Immature natural killer cell (primary cell): Measurements from ENCODE around the gene RAD51C. TPM values are rescaled to one million over a fixed set of nuclear protein-coding genes. Genes with fewer than 3 reads are reported as not detected.
"Not testable (repeated sequence)": the region's sequence is repeated elsewhere in the genome, so short reads cannot be mapped to it uniquely, and the experiment has no call there.

Experiments used
- DNase-seq, 3 donors: peaks; one replicate each; pipeline ENCODE4 v3.0.0; 2022; ENCODE audit warnings: mixed read lengths in 1 of 3
- H3K27ac Mint-ChIP-seq, 6 donors: one replicate each; pipeline ENCODE4 v1.8.0; 2020; ENCODE audit warnings: mixed read lengths in 6 of 6, mild to moderate bottlenecking in 5 of 6, inconsistent platforms in 4 of 6, moderate library complexity in 3 of 6
- H3K27me3 Mint-ChIP-seq, 3 donors: one replicate each; pipeline ENCODE4 v1.8.0; 2020 to 2021; ENCODE audit warnings: low read depth in 3 of 3, mild to moderate bottlenecking in 3 of 3, mixed read lengths in 3 of 3, moderate library complexity in 3 of 3, inconsistent platforms in 1 of 3
- H3K36me3 Mint-ChIP-seq, 3 donors: one replicate each; pipeline ENCODE4 v1.8.0; 2020; ENCODE audit warnings: mixed read lengths in 3 of 3, inconsistent platforms in 2 of 3, mild to moderate bottlenecking in 2 of 3
- H3K4me1 Mint-ChIP-seq, 2 donors: one replicate each; pipeline ENCODE4 v1.8.0; 2020; ENCODE audit warnings: inconsistent platforms in 2 of 2, mild to moderate bottlenecking in 2 of 2, mixed read lengths in 2 of 2, moderate library complexity in 1 of 2
- H3K4me3 Mint-ChIP-seq, 5 donors: one replicate each; pipeline ENCODE4 v1.8.0; 2020; ENCODE audit warnings: mild to moderate bottlenecking in 5 of 5, mixed read lengths in 5 of 5, inconsistent platforms in 3 of 5, moderate library complexity in 3 of 5
- H3K9me3 Mint-ChIP-seq, 6 donors: one replicate each; pipeline ENCODE4 v1.8.0; 2020; ENCODE audit warnings: mild to moderate bottlenecking in 6 of 6, mixed read lengths in 6 of 6, inconsistent platforms in 4 of 6, moderate library complexity in 3 of 6
- polyA plus RNA-seq, 3 donors: library from polyadenylated mRNA; unstranded; fragments of 300-500 nt; fragmentation: Illumina TruSeq; gene quantifications; one replicate each; pipeline ENCODE4 v1.2.3, GENCODE V29; 2021

RAD51C gene
- polyA plus RNA-seq, 3 donors from 2014 or later, result 25.3 to 78.8 (median 44.0) TPM

- Mint-ChIP-seq H3K9me3 (peaks cover 0 to 3% (median 0%) of the 10 kb centered on the region in 6 donors), H3K27me3 (peaks cover 15 to 28% (median 20%) of the 10 kb centered on the region in 3 donors), H3K4me1 (peaks cover 12 to 14% of the 10 kb centered on the region in 2 donors), H3K4me3 (no peak overlapping the region), H3K36me3 (peaks cover 0 to 9% (median 0%) of the 10 kb centered on the region in 3 donors), H3K27ac (no peak overlapping the region)
- DNase-seq, result no peak
Measured at GRCh38 chr17:58759522-58759921, 67.1 kb downstream of the RAD51C start.

GRCh38 chr17:58760248-58760647, 67.8 kb downstream of the RAD51C start:
- peaks cover 0 to 6% (median 0%) of the 10 kb centered on the region in 3 donors for H3K36me3 Mint-ChIP-seq
- H3K4me3 Mint-ChIP-seq, result no peak overlapping the region
- H3K27ac Mint-ChIP-seq, result no peak overlapping the region
- H3K9me3 Mint-ChIP-seq, result peaks cover 0 to 3% (median 0%) of the 10 kb centered on the region in 6 donors
- no peak for DNase-seq
- H3K4me1 Mint-ChIP-seq, result peaks cover 10 to 11% of the 10 kb centered on the region in 2 donors
- H3K27me3 Mint-ChIP-seq, result peaks cover 12 to 25% (median 17%) of the 10 kb centered on the region in 3 donors

DNA sequence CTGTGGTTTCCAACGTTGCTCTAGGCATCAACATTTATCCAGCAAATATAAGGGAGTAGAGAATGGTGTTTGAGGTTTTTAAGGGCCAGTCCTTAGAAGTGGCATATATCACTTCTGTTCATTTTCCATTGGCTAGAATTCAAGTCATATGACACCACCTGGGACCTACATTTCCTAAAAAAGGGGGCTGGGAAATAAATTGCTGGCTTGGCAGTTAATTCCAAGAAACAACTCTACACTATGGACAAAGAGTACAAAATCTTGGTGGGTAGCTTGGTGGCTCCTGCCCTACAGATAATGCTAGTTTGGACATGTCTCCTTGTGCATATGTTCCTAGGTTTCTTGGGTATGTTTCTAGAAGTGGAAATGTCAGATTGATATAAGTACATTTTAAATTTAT, 70.9 kb downstream of the RAD51C start:
- H3K4me3 Mint-ChIP-seq, result no peak overlapping the region
- H3K36me3 Mint-ChIP-seq, result no peaks in the 10 kb centered on the region
- no peak overlapping the region for H3K27ac Mint-ChIP-seq
- H3K27me3 Mint-ChIP-seq, result peaks cover 7 to 10% (median 7%) of the 10 kb centered on the region in 3 donors
- DNase-seq, result no peak
- peaks cover 0 to 2% (median 0%) of the 10 kb centered on the region in 6 donors for H3K9me3 Mint-ChIP-seq
- no peaks in the 10 kb centered on the region for H3K4me1 Mint-ChIP-seq

GRCh38 chr17:58764373-58764772, 72.0 kb downstream of the RAD51C start:
- Mint-ChIP-seq H3K27ac (no peak overlapping the region), H3K27me3 (peaks cover 3 to 10% (median 7%) of the 10 kb centered on the region in 3 donors), H3K36me3 (no peaks in the 10 kb centered on the region), H3K4me1 (no peaks in the 10 kb centered on the region), H3K4me3 (no peak overlapping the region), H3K9me3 (peaks cover 0 to 2% (median 0%) of the 10 kb centered on the region in 6 donors)
- no peak for DNase-seq

DNA sequence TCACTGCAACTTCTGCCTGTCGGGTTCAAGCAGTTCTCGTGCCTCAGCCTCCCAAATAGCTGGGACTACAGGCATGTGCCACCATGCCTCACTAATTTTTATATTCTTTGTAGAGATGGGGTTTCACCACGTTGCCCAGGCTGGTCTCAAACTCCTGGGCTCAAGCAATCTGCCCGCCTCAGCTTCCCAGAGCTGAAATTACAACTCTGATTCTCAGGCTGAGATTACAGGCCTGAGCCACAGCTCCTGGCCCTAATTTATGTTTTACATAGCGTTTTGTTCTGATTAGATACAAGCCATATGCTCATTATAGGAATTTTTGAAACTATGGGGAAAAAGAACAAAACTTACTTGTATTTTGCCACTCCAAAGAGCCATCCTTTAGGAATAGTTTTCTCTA, 86.1 kb downstream of the RAD51C start:
- not testable (repeated sequence) for H3K36me3 Mint-ChIP-seq, H3K4me1 Mint-ChIP-seq, H3K27me3 Mint-ChIP-seq, DNase-seq, H3K27ac Mint-ChIP-seq, H3K9me3 Mint-ChIP-seq, H3K4me3 Mint-ChIP-seq

- Mint-ChIP-seq H3K4me3 (no peak overlapping the region), H3K36me3 (no peaks in the 10 kb centered on the region), H3K27me3 (peaks cover 2 to 7% (median 4%) of the 10 kb centered on the region in 3 donors), H3K4me1 (no peaks in the 10 kb centered on the region), H3K27ac (no peak overlapping the region), H3K9me3 (no peaks in the 10 kb centered on the region)
- no peak for DNase-seq
Measured at GRCh38 chr17:58779446-58779845, 87.0 kb downstream of the RAD51C start.

- H3K36me3 Mint-ChIP-seq, result no peaks in the 10 kb centered on the region
- peaks cover 2 to 13% (median 4%) of the 10 kb centered on the region in 3 donors for H3K27me3 Mint-ChIP-seq
- no peak overlapping the region for H3K4me3 Mint-ChIP-seq
- DNase-seq, result no peak
- no peaks in the 10 kb centered on the region for H3K4me1 Mint-ChIP-seq
- H3K9me3 Mint-ChIP-seq, result no peaks in the 10 kb centered on the region
- H3K27ac Mint-ChIP-seq, result no peak overlapping the region
Measured at GRCh38 chr17:58783380-58783779, 91.0 kb downstream of the RAD51C start.

DNA sequence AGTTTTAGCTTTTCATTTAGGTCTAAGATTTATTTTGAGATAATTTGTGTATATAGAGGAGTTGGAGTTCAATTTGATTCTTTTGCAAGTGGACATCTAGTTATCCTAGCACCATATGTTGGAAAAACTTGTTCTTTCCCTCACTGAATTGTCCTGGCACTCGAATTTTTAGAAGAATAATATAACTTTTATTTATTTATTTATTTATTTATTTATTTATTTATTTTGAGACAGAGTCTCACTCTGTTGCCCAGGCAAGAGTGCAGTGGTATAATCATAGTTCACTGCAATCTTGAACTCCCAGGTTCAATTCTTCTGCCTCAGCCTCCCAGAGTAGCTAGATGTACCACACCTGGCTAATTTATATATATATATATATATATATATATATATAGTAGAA, 92.7 kb downstream of the RAD51C start:
- no peaks in the 10 kb centered on the region for H3K9me3 Mint-ChIP-seq
- no peak overlapping the region for H3K4me3 Mint-ChIP-seq
- H3K36me3 Mint-ChIP-seq, result no peaks in the 10 kb centered on the region
- H3K27me3 Mint-ChIP-seq, result peaks cover 2 to 8% (median 4%) of the 10 kb centered on the region in 3 donors
- DNase-seq, result no peak
- no peaks in the 10 kb centered on the region for H3K4me1 Mint-ChIP-seq
- H3K27ac Mint-ChIP-seq, result no peak overlapping the region

Other genes with a start within 250 kb of the RAD51C start
- under 1 TPM in 1 of 3 donors, not detected in 2; 0.16 TPM for gene HSF5, start 204.2 kb upstream of the RAD51C start, polyA plus RNA-seq
- gene MTMR4, start 178.0 kb upstream of the RAD51C start, polyA plus RNA-seq, result 10 to 100 TPM in 2 of 3 donors, 1 to 10 TPM in 1; 9.3 to 24.2 (median 20.5) TPM
- not detected for gene TEX14, start 557 bp upstream of the RAD51C start, polyA plus RNA-seq
- gene PPM1E, start 63.3 kb downstream of the RAD51C start, polyA plus RNA-seq, result not detected